Measurements from ENCODE around the gene CELA2B.
"Not testable (repeated sequence)": the region's sequence is repeated elsewhere in the genome, so short reads cannot be mapped to it uniquely, and the experiment has no call there.

- not testable (repeated sequence) for TF ChIP-seq CTCF, POLR2A, POLR2AphosphoS5, EP300 (IDR thresholded peaks at IDR 0.05)
These were observed 41.2 kb upstream of the CELA2B start for GRCh38 chr1:15434739-15435138.
